H9 (cell line): ENCODE measurements around the gene PRKCZ. TPM values are rescaled to one million over a fixed set of nuclear protein-coding genes. Genes with fewer than 3 reads are reported as not detected.

Experiments
- DNase-seq: peaks from one replicate; pipeline ENCODE4 v3.0.0-alpha.2; 2017
- H2AFZ ChIP-seq: one replicate; pipeline ENCODE4 v1.6.1; 2013; ENCODE audit warnings: mild to moderate bottlenecking, low read length, control low read depth, moderate library complexity
- H2AK5ac ChIP-seq: 2 replicates; pipeline ENCODE4 v1.6.1; 2013; ENCODE audit warnings: low read length, control low read depth, mixed read lengths; ENCODE audit not compliant: insufficient read length
- H2BK120ac ChIP-seq: one replicate; pipeline ENCODE4 v1.6.1; 2013; ENCODE audit warnings: low read depth, mild to moderate bottlenecking, low read length, control low read depth, inconsistent platforms; ENCODE audit not compliant: poor library complexity, severe bottlenecking
- H2BK12ac ChIP-seq: 2 replicates; pipeline ENCODE4 v1.6.1; 2013; ENCODE audit warnings: low read length, control low read depth, mixed read lengths, low read depth; ENCODE audit not compliant: insufficient read length
- H2BK15ac ChIP-seq: 2 replicates; pipeline ENCODE4 v1.6.1; 2013; ENCODE audit warnings: low read depth, low read length, control low read depth
- H2BK20ac ChIP-seq: one replicate; pipeline ENCODE4 v1.6.1; 2013; ENCODE audit warnings: low read depth, mild to moderate bottlenecking, low read length, control low read depth, inconsistent platforms; ENCODE audit not compliant: poor library complexity, severe bottlenecking
- H2BK5ac ChIP-seq: 2 replicates; pipeline ENCODE4 v1.6.1; 2013; ENCODE audit warnings: low read length, control low read depth, mixed read lengths; ENCODE audit not compliant: insufficient read length
- H3K14ac ChIP-seq: 2 replicates; pipeline ENCODE4 v1.6.1; 2013; ENCODE audit warnings: low read length, control low read depth; ENCODE audit not compliant: insufficient read depth
- H3K18ac ChIP-seq: 2 replicates; pipeline ENCODE4 v1.6.1; 2013; ENCODE audit warnings: low read depth, mild to moderate bottlenecking, mixed read lengths, low read length, control low read depth; ENCODE audit not compliant: insufficient read length
- H3K23ac ChIP-seq: 2 replicates; pipeline ENCODE4 v1.6.1; 2013; ENCODE audit warnings: low read length, control low read depth, mixed read lengths, low read depth; ENCODE audit not compliant: insufficient read length
- H3K23me2 ChIP-seq: 2 replicates; pipeline ENCODE4 v1.6.1; 2013; ENCODE audit warnings: low read depth, mild to moderate bottlenecking, mixed read lengths, low read length, control low read depth; ENCODE audit not compliant: insufficient read length, poor library complexity, severe bottlenecking
- H3K27ac ChIP-seq: 2 replicates; pipeline ENCODE4 v1.5.1; 2013; ENCODE audit warnings: low read length, control low read depth, mixed read lengths, low read depth; ENCODE audit not compliant: insufficient read length
- H3K27me3 ChIP-seq: 2 replicates; pipeline ENCODE4 v1.6.1; 2013; ENCODE audit warnings: low read length, control low read depth, inconsistent platforms; ENCODE audit not compliant: insufficient read depth
- H3K4ac ChIP-seq: 2 replicates; pipeline ENCODE4 v1.6.1; 2013; ENCODE audit warnings: low read depth, mild to moderate bottlenecking, control low read depth, inconsistent platforms, low read length, moderate library complexity
- H3K4me1 ChIP-seq: 2 replicates; pipeline ENCODE4 v1.6.1; 2013; ENCODE audit warnings: low read length, control low read depth, inconsistent platforms; ENCODE audit not compliant: insufficient read depth
- H3K4me2 ChIP-seq: 2 replicates; pipeline ENCODE4 v1.6.1; 2013; ENCODE audit warnings: low read length, control low read depth, mixed read lengths; ENCODE audit not compliant: insufficient read length, insufficient read depth
- H3K56ac ChIP-seq: 2 replicates; pipeline ENCODE4 v1.6.1; 2013; ENCODE audit warnings: low read depth, mild to moderate bottlenecking, mixed read lengths, low read length, control low read depth; ENCODE audit not compliant: insufficient read length
- H3K79me1 ChIP-seq: 2 replicates; pipeline ENCODE4 v1.6.1; 2013; ENCODE audit warnings: low read depth, mild to moderate bottlenecking, moderate library complexity, low read length, control low read depth, inconsistent platforms; ENCODE audit not compliant: insufficient read depth, poor library complexity, severe bottlenecking
- H3K79me2 ChIP-seq: 2 replicates; pipeline ENCODE4 v1.6.1; 2013; ENCODE audit warnings: low read length, control low read depth, inconsistent platforms; ENCODE audit not compliant: insufficient read depth
- H3K9ac ChIP-seq: 2 replicates; pipeline ENCODE4 v1.6.1; 2013; ENCODE audit warnings: low read length, control low read depth, mixed read lengths; ENCODE audit not compliant: insufficient read length; ENCODE audit errors: extremely low read depth
- H3K9me3 ChIP-seq: one replicate; pipeline ENCODE4 v1.6.1; 2013; ENCODE audit warnings: low read depth, low read length, inconsistent platforms; ENCODE audit not compliant: control insufficient read depth
- H3T11ph ChIP-seq: one replicate; pipeline ENCODE4 v1.6.1; 2013; ENCODE audit warnings: mild to moderate bottlenecking, low read length, control low read depth, inconsistent platforms
- H4K20me1 ChIP-seq: one replicate; pipeline ENCODE4 v1.6.1; 2013; ENCODE audit not compliant: control insufficient read depth, insufficient read length, insufficient read depth
- H4K5ac ChIP-seq: 2 replicates; pipeline ENCODE4 v1.6.1; 2013; ENCODE audit warnings: low read depth, mild to moderate bottlenecking, mixed read lengths, low read length, control low read depth; ENCODE audit not compliant: insufficient read length
- H4K8ac ChIP-seq: replicated peaks from 2 replicates; pipeline ENCODE4 v1.6.1; 2013; ENCODE audit warnings: low read length, control low read depth, mixed read lengths, low read depth; ENCODE audit not compliant: insufficient read length
- H4K91ac ChIP-seq: 2 replicates; pipeline ENCODE4 v1.6.1; 2013; ENCODE audit warnings: low read depth, mild to moderate bottlenecking, moderate library complexity, mixed read lengths, low read length, control low read depth; ENCODE audit not compliant: insufficient read length
- H3K27ac Mint-ChIP-seq, 3 experiments: 2 replicates in 2 of 3; 3 replicates in 1 of 3; pipeline ENCODE4 v1.8.0; 2020 to 2021; ENCODE audit warnings: mixed read lengths in 3 of 3, mild to moderate bottlenecking in 1 of 3, moderate library complexity in 1 of 3
- H3K27me3 Mint-ChIP-seq: 2 replicates; pipeline ENCODE4 v1.8.0; 2021; ENCODE audit warnings: low read depth, mild to moderate bottlenecking, moderate library complexity, mixed read lengths
- H3K36me3 Mint-ChIP-seq, 3 experiments: 2 replicates in 2 of 3; 3 replicates in 1 of 3; pipeline ENCODE4 v1.8.0; 2020 to 2021; ENCODE audit warnings: low read depth in 3 of 3, mixed read lengths in 3 of 3; ENCODE audit not compliant: insufficient read depth in 1 of 3
- H3K4me1 Mint-ChIP-seq, 2 experiments: 2 replicates each; pipeline ENCODE4 v1.8.0; 2020; ENCODE audit warnings: mixed read lengths in 2 of 2
- H3K4me3 Mint-ChIP-seq, 2 experiments: 2 replicates in 1 of 2; 3 replicates in 1 of 2; pipeline ENCODE4 v1.8.0; 2020 to 2021; ENCODE audit warnings: mild to moderate bottlenecking in 2 of 2, mixed read lengths in 2 of 2, moderate library complexity in 1 of 2
- H3K9me3 Mint-ChIP-seq, 2 experiments: 2 replicates in 1 of 2; 3 replicates in 1 of 2; pipeline ENCODE4 v1.8.0; 2020; ENCODE audit warnings: mild to moderate bottlenecking in 2 of 2, mixed read lengths in 2 of 2, moderate library complexity in 1 of 2
- WGBS: extraction: QIAGEN DNeasy Blood & Tissue Kit; methylation state at CpG from one replicate; pipeline ENCODE4 v1.1.7; 2013; ENCODE audit warnings: missing lambda C conversion rate, low lambda C conversion rate, mixed read lengths; ENCODE audit not compliant: insufficient read length; ENCODE audit errors: extremely low coverage; 5-methylcytosine and 5-hydroxymethylcytosine counted together
- total RNA-seq: library from RNA; stranded (reverse); gene quantifications from 2 replicates; pipeline ENCODE4 v1.2.1, GENCODE V29; 2021
- TF ChIP-seq, protein P1 (sequence below): fragments of 200-600 bp; sonication (generic); conservative IDR thresholded peaks from 3 replicates; pipeline ENCODE4 v1.8.0; 2021; ENCODE audit warnings: antibody characterized with exemption, mild to moderate bottlenecking

PRKCZ gene
- total RNA-seq, 1 experiment from 2014 or later: 48.4 TPM

DNA sequence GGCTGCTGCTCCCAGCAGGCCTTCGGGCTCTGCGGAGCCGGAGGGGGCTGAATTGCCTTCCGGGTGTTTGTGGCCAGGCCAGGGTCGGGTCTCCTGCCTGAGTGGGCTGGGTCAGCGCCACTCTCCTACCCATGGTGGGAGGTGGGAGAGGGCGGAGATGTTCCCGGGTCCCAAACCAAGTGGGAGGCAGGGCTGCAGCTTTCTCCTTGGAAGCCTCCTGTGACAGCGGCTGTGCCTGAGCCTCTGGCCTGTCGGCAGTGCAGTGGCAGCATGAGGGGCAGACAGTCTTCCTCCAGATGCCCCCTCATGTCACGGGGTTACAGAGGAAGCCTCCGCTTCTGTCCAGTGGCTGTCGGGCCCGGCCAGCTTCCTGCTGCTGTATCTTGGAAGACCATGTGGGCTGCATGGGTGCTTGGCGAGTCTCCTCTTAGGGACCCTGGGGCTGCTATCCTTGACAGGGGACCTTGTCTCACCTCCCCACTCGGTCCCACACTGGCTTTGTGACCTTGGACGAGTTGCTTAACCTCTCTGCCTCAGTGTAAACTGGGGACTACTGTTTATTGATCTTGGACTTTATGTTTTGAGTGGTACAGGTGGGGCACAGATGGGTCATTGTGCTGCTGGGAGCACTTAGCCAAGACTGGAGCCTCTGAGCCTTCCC is 182.2 kb downstream of the PRKCZ start:
- H4K8ac ChIP-seq: no peak overlapping the region
- H3K4me2 ChIP-seq: no peak overlapping the region
- Mint-ChIP-seq H3K27me3 (peaks cover 3% of the 10 kb centered on the region; the same call in 1 of the 2 replicates), H3K9me3 (no peaks in the 10 kb centered on the region), H3K36me3 (peaks cover 6 to 27% (median 10%) of the 10 kb centered on the region in 3 experiments; a peak in 5 of 7 replicates), H3K4me1 (peaks cover 52 to 61% of the 10 kb centered on the region in 2 experiments), H3K27ac (peak overlapping the region in 2 of 3 experiments; percentile 0 to 77; a peak in 2 of 7 replicates), H3K4me3 (peak overlapping the region; percentile 21 to 97; a peak in 4 of 5 replicates)
- WGBS: no CpG with 5 or more reads among the region's 17 CpGs
- no peaks in the 10 kb centered on the region for H3K27me3 ChIP-seq
- no peak overlapping the region for H2BK20ac ChIP-seq
- no peak overlapping the region for H2BK15ac ChIP-seq
- H3K18ac ChIP-seq: no peak overlapping the region
- no peak overlapping the region for H3K56ac ChIP-seq
- no peak overlapping the region for H4K5ac ChIP-seq
- H2AK5ac ChIP-seq: no peak overlapping the region
- H3K14ac ChIP-seq: no peak overlapping the region
- H3T11ph ChIP-seq: no peak overlapping the region
- no peak overlapping the region for H4K91ac ChIP-seq
- H3K4ac ChIP-seq: no peak overlapping the region
- no peaks in the 10 kb centered on the region for H3K9me3 ChIP-seq
- no peak overlapping the region for H3K23ac ChIP-seq
- no peaks in the 10 kb centered on the region for H4K20me1 ChIP-seq
- no peak overlapping the region for H2BK12ac ChIP-seq
- H2AFZ ChIP-seq: no peak overlapping the region
- H3K27ac ChIP-seq: no peak overlapping the region
- TF ChIP-seq, protein P1, sequence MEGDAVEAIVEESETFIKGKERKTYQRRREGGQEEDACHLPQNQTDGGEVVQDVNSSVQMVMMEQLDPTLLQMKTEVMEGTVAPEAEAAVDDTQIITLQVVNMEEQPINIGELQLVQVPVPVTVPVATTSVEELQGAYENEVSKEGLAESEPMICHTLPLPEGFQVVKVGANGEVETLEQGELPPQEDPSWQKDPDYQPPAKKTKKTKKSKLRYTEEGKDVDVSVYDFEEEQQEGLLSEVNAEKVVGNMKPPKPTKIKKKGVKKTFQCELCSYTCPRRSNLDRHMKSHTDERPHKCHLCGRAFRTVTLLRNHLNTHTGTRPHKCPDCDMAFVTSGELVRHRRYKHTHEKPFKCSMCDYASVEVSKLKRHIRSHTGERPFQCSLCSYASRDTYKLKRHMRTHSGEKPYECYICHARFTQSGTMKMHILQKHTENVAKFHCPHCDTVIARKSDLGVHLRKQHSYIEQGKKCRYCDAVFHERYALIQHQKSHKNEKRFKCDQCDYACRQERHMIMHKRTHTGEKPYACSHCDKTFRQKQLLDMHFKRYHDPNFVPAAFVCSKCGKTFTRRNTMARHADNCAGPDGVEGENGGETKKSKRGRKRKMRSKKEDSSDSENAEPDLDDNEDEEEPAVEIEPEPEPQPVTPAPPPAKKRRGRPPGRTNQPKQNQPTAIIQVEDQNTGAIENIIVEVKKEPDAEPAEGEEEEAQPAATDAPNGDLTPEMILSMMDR: no peak
- H3K23me2 ChIP-seq: peaks cover 26% of the 10 kb centered on the region
- peaks cover 77% of the 10 kb centered on the region; the same call in 1 of the 2 replicates for H3K79me2 ChIP-seq
- no peak overlapping the region for H2BK120ac ChIP-seq
- no peak for DNase-seq
- no peak overlapping the region for H2BK5ac ChIP-seq
- no peaks in the 10 kb centered on the region; the same call in 1 of the 2 replicates for H3K4me1 ChIP-seq
- peaks cover 15% of the 10 kb centered on the region for H3K79me1 ChIP-seq
- H3K9ac ChIP-seq: no peak overlapping the region
